ENCODE results near the gene CALD1.

The CALD1 gene

GRCh38 chr7:134788191-134788590, 8.8 kb downstream of the CALD1 start:
- no peak for DNase-seq

- DNase-seq, result no peak
These were observed 10.7 kb downstream of the CALD1 start for GRCh38 chr7:134789967-134790685.

GRCh38 chr7:134792968-134793367, 13.5 kb downstream of the CALD1 start:
- no peak for DNase-seq

GRCh38 chr7:134795231-134795630, 15.8 kb downstream of the CALD1 start:
- no peak for DNase-seq

GRCh38 chr7:134798155-134798554, 18.7 kb downstream of the CALD1 start:
- no peak for DNase-seq

GRCh38 chr7:134799377-134799776, 19.9 kb downstream of the CALD1 start:
- DNase-seq, result no peak

- DNase-seq, result no peak
These were observed 23.3 kb downstream of the CALD1 start for GRCh38 chr7:134802762-134803161.

GRCh38 chr7:134804351-134804750, 24.9 kb downstream of the CALD1 start:
- DNase-seq, result no peak

- DNase-seq, result no peak
These were observed 25.4 kb downstream of the CALD1 start for GRCh38 chr7:134804854-134805253.

- DNase-seq, result no peak
These were observed 26.8 kb downstream of the CALD1 start for GRCh38 chr7:134806197-134806596.

GRCh38 chr7:134809616-134810015, 30.2 kb downstream of the CALD1 start:
- DNase-seq, result no peak

- DNase-seq, result no peak
These were observed 32.3 kb downstream of the CALD1 start for GRCh38 chr7:134811765-134812164.

- DNase-seq, result no peak
These were observed 34.4 kb downstream of the CALD1 start for GRCh38 chr7:134813663-134814396.

- no peak for DNase-seq
These were observed 35.4 kb downstream of the CALD1 start for GRCh38 chr7:134814730-134815364.

GRCh38 chr7:134818613-134819345, 39.3 kb downstream of the CALD1 start:
- no peak for DNase-seq

GRCh38 chr7:134819401-134819800, 40.0 kb downstream of the CALD1 start:
- no peak for DNase-seq

GRCh38 chr7:134820295-134820694, 40.9 kb downstream of the CALD1 start:
- DNase-seq, result no peak

GRCh38 chr7:134820778-134821177, 41.3 kb downstream of the CALD1 start:
- DNase-seq, result no peak

- no peak for DNase-seq
These were observed 44.0 kb downstream of the CALD1 start for GRCh38 chr7:134823400-134823799.

- DNase-seq, result no peak
These were observed 46.2 kb downstream of the CALD1 start for GRCh38 chr7:134825666-134826065.

- DNase-seq, result no peak
These were observed 46.7 kb downstream of the CALD1 start for GRCh38 chr7:134826105-134826504.

GRCh38 chr7:134827436-134827835, 48.0 kb downstream of the CALD1 start:
- DNase-seq, result no peak

- DNase-seq, result no peak
These were observed 48.5 kb downstream of the CALD1 start for GRCh38 chr7:134827889-134828288.

Data from activated gamma-delta T cell treated with Interleukin-2 at 50 U/mL for 16 hours (primary cell).